Urinary bladder (tissue), 4 donors: ENCODE measurements around the gene CNIH3. TPM values are rescaled to one million over a fixed set of nuclear protein-coding genes. Genes with fewer than 3 reads are reported as not detected.
"Not testable (repeated sequence)": the region's sequence is repeated elsewhere in the genome, so short reads cannot be mapped to it uniquely, and the experiment has no call there.

Experiments used
- DNase-seq: peaks from one replicate; pipeline ENCODE4 v3.0.0-alpha.2; 2015; ENCODE audit errors: extremely low spot score
- H3K27ac ChIP-seq: one replicate; pipeline ENCODE4 v1.5.1; 2013; ENCODE audit warnings: low read depth, mild to moderate bottlenecking, moderate library complexity
- H3K36me3 ChIP-seq: one replicate; pipeline ENCODE4 v1.6.1; 2013; ENCODE audit warnings: mild to moderate bottlenecking, moderate library complexity; ENCODE audit not compliant: insufficient read depth
- H3K4me1 ChIP-seq: one replicate; pipeline ENCODE4 v1.6.1; 2013; ENCODE audit warnings: mild to moderate bottlenecking, moderate library complexity; ENCODE audit not compliant: insufficient read depth
- H3K4me3 ChIP-seq: one replicate; pipeline ENCODE4 v1.5.1; 2013; ENCODE audit warnings: low read depth, low read length
- WGBS: extraction: QIAGEN DNeasy Blood & Tissue Kit; methylation state at CpG from one replicate; pipeline ENCODE4 v1.1.7; 2013; 5-methylcytosine and 5-hydroxymethylcytosine counted together
- polyA plus RNA-seq: library from polyadenylated mRNA; stranded (reverse); fragments of 200-250 nt; gene quantifications from one replicate; pipeline ENCODE4 v1.2.3, GENCODE V29; 2013
- total RNA-seq: library from RNA; depleted of rRNA; stranded (reverse); fragments of >200 nt; gene quantifications from one replicate; pipeline ENCODE4 v1.2.3, GENCODE V29; 2014
- donor health status: healthy with polysubstance abuse.
- donor health status: healthy.

Gene CNIH3
- total and polyA plus RNA-seq, 2 donors: 2.1 to 5.8 TPM

DNA sequence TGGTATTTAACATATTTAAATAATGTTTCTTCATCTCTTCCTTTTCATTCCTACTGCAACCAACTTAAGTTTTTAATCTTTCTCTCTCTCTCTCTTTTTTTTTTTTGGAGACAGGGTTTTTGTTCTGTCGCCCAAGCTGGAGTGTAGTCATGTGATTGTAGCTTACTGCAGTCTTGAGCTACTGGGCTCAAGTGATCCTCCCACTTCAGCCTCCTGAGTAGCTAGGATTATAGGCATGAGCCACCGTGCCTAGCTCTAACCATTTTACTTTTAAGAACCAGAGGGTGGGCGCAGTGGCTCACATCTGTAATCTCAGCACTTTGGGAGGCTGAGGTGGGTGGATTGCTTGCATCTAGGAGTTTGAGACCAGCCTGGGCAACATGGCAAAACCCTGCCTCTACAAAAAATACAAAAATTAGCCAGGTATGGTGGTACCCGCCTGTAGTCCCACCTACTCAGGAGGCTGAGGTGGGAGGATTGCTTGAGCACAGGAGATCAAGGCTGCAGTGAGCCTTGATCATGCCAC lies 95.2 kb downstream of the CNIH3 start:
- DNase-seq, H3K36me3 ChIP-seq, H3K4me3 ChIP-seq, H3K27ac ChIP-seq, H3K4me1 ChIP-seq: not testable (repeated sequence)
- WGBS: 80% methylated on average over 4 of the region's 4 CpGs

DNA sequence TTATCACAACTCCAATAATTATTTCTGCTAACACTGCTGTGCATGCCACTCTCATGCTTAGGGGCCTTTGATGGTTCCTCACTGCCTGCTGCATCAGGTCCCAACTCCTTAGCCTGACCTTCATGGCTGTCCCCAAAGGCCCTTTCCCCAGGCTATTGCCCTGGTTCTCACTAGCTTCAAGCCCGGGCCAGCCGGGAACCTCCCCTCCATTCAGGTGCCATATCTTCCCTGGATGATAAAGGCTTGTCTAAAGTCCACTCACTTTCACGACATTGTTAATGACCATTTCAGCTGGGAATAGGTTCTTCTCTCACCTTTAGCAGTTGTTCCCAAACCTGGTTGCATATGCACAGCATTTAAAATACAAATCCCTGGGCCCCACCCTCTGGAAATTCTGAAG lies 95.8 kb downstream of the CNIH3 start:
- WGBS: 90% methylated on average over 3 of the region's 3 CpGs
- DNase-seq: no peak
- Histone ChIP-seq H3K4me1 (no peaks in the 10 kb centered on the region), H3K36me3 (no peaks in the 10 kb centered on the region), H3K4me3 (no peak overlapping the region), H3K27ac (no peak overlapping the region)

DNA sequence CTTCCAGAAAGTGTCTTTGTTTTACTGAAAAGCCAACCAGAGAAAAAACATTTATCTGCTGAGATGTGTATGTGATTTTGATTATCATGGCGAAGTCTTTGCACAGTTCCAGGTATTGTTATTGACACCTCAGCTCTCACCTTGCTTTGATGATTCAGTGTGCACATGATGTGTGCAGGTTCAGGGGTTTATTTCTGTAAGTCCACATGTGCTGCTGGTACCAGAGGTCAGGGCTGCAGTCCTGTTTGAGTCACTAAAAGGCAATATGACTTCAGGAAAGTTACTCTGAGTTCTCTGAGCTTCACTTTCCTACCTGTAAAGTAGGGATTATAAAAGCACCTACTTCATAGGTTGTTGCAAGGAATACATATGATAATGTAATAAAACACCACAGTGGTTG lies 97.1 kb downstream of the CNIH3 start:
- Histone ChIP-seq H3K4me3 (no peak overlapping the region), H3K27ac (no peak overlapping the region), H3K36me3 (no peaks in the 10 kb centered on the region), H3K4me1 (no peaks in the 10 kb centered on the region)
- 97% methylated on average over 1 of the region's 1 CpG for WGBS
- DNase-seq: no peak

DNA sequence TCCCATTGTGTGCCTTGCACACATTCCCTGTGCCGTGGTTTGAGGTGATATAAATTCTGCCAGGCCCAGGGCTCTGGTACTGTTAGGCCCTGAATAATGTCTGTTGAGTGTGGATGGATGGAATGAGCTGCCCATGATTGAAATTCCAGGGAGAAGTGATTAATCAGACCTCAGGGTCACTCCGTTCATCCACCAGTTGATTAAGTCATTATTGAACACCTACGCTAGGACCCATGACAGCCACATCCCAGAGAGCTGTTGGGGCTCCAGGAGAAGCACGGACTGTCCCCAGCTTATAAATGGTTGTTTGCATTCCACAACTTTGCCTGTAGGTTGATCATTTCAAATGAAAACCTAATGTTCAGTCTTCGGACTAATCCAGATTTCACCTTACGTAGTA lies 98.4 kb downstream of the CNIH3 start:
- Histone ChIP-seq H3K4me1 (no peaks in the 10 kb centered on the region), H3K27ac (no peak overlapping the region), H3K4me3 (no peak overlapping the region), H3K36me3 (no peaks in the 10 kb centered on the region)
- no peak for DNase-seq
- WGBS: 96% methylated on average over 6 of the region's 6 CpGs

DNA sequence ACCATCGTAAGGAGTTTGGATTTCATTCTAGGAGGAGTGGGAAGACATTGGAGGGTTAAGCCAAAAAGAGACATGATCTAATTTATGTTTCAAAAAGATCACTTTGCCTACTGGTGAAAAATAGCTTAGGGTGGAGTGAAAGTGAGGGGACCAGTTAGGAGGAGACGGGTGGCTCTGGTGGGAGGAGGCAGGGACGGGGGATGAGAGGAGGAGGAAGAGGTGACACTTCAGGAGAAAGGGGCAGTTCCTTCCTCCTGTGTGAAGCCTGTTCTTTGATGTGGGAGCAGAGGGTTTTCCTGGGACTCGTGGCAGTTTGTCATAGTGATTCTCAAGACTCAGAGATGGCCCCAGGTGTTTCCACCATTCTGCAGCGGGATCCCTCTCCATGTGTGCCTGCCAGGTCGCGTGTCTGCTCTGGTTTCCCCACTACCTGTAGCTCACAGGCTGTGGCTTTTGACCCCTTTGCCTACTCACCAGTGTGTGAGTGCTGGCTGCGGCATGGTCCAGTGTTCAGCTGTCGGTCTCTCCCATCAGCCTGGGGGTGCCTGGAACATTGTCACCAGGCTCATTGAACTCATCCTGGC lies 102.4 kb downstream of the CNIH3 start:
- no peaks in the 10 kb centered on the region for H3K36me3 ChIP-seq
- no peak overlapping the region for H3K27ac ChIP-seq
- no peak for DNase-seq
- H3K4me3 ChIP-seq: no peak overlapping the region
- no peaks in the 10 kb centered on the region for H3K4me1 ChIP-seq
- WGBS: 85% methylated on average over 9 of the region's 9 CpGs

DNA sequence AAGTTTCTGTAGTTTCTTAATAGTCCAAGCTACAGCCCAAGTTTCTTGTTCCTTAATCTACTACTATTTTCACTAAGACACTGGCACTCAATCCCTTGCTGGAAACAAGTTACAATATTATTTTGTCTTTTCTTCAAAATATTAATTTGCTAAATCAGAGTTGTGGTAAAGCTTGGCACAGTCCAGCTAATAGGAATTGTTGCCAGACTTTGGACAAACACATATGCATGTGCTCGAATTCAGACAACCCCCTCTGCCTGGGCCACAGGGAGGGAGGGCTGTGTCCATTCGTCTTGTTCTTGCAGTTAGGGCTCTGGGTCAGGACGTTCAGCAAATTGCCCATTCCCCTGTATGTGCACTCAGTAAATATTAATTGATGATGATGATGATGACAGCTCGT lies 103.6 kb downstream of the CNIH3 start:
- 56% methylated on average over 4 of the region's 4 CpGs for WGBS
- Histone ChIP-seq H3K36me3 (no peaks in the 10 kb centered on the region), H3K27ac (no peak overlapping the region), H3K4me3 (no peak overlapping the region), H3K4me1 (no peaks in the 10 kb centered on the region)
- no peak for DNase-seq

DNA sequence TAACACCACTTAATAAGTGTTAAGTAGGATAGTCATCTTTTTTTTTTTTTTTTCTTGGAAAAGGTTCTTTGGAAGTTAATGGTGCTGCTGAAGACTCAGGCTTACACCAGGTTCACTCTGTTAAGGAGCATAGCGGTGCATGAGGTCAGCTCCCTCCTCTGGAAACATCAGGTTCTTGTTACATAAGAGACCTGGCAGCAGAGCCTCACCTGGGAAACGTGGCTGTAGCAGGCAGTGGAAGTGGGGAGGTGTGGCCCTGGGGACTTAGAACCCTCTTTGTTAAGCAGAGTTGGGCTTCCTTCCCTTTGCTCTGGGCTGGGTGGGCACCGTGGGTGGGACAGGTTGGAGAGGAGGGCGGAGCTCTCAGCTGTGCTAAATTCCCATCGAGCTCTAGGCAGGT lies 104.1 kb downstream of the CNIH3 start:
- 64% methylated on average over 5 of the region's 5 CpGs for WGBS
- H3K4me3 ChIP-seq: no peak overlapping the region
- H3K36me3 ChIP-seq: no peaks in the 10 kb centered on the region
- DNase-seq: no peak
- H3K4me1 ChIP-seq: no peaks in the 10 kb centered on the region
- H3K27ac ChIP-seq: no peak overlapping the region

DNA sequence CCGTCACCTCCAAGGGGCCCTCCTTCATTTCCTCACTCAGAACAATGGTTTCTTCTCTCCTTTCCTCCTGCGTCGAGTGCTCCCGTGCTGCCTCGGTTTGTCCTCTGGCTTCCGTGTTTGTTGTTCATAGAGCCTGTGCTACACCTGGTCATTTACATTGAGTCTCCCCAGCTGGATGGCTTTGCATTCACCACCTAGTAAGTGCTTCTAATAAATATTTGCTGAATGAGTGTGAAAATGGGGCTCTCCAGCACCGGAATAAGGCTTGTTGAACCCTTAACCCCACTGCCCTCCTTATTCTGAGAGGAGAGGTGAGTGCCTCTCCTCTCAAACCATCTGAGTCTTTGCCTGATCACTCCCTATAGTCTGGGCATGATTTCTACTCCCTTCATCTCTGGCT lies 104.9 kb downstream of the CNIH3 start:
- WGBS: 94% methylated on average over 7 of the region's 7 CpGs
- Histone ChIP-seq H3K36me3 (no peaks in the 10 kb centered on the region), H3K4me3 (no peak overlapping the region), H3K4me1 (no peaks in the 10 kb centered on the region), H3K27ac (no peak overlapping the region)
- no peak for DNase-seq

DNA sequence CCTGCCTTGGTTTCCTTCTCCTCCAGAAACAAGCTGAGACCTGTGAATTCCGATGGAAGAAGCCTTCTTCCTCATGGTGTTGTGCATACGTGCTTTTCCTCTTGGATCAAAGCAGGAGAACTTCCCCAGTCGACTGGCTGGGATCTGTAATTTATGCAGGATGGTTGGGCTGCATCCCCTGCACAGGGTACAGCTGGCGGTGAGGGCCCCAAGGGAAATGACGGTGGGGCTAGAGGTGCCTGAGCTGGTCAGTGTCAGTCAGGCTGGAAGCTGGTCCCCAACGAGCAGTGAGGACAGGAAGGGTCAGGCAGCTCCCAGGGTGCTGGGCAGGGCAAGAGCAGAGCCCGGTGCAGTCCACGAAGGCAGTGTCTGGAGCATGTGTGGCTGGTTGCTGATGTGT lies 106.7 kb downstream of the CNIH3 start:
- H3K4me3 ChIP-seq: no peak overlapping the region

DNA sequence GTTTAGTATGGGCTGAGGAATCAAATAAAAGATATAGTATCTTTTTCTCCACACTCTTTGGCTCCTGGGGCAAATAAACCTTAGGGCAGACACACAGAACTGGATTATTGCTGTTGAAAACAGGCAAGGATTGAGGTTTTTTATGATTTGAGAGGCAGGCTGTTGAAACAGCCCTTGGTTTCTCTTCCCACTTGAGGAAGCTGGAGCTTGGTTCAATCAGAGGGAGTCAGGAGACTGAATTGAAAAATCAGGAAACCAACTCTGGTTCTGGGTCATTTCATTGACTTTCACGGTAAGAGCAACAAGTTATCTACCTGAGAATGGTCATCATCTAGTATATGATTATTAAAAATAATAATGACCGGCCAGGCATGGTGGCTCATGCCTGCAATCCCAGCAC lies 108.4 kb downstream of the CNIH3 start:
- no peaks in the 10 kb centered on the region for H3K4me1 ChIP-seq
- H3K36me3 ChIP-seq: no peaks in the 10 kb centered on the region
- H3K27ac ChIP-seq: no peak overlapping the region
- no peak for DNase-seq
- WGBS: 99% methylated on average over 2 of the region's 2 CpGs
- no peak overlapping the region for H3K4me3 ChIP-seq

More for the DNA sequence above, 106.7 kb downstream of the CNIH3 start:
- WGBS: 67% methylated on average over 8 of the region's 8 CpGs
- H3K27ac ChIP-seq: no peak overlapping the region
- H3K4me1 ChIP-seq: no peaks in the 10 kb centered on the region
- no peak for DNase-seq
- H3K36me3 ChIP-seq: no peaks in the 10 kb centered on the region

DNA sequence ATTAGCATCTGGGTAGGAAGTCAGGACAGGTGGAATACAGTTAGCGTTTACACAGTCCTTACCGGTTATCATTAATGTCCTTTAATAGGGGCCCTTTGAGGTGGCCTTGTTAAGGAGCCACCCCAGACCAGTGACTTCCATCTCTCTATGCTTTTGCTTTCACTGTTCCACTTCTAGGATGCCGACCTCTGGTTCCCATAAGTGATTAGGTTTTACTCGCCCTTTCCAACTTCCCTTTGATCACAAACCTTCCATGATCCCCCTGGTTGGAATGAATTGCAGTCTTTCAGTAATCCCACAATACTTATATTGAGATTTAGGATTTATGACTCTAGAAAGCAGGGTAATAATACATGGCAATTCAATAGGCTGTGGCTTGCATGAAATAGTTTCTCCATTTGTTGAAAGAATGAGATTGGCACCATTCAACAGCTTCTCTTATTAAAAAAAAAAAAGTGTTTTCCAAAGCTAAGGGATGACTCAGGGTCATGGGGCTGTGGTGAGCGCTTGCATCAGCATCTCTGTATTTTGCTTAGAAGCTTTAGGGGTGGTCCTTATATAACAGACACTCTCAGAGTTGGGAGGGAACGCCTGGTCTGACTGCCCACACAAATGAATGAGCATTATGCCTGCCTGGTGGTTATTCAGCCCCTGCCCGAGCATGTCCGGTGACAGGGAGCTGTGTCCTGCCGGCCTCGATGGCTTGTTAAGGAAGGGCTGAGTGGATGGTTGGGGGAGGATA lies 110.5 kb downstream of the CNIH3 start:
- WGBS: 84% methylated on average over 10 of the region's 10 CpGs
- DNase-seq: no peak
- Histone ChIP-seq H3K4me3 (no peak overlapping the region), H3K36me3 (no peaks in the 10 kb centered on the region), H3K27ac (no peak overlapping the region), H3K4me1 (no peaks in the 10 kb centered on the region)

DNA sequence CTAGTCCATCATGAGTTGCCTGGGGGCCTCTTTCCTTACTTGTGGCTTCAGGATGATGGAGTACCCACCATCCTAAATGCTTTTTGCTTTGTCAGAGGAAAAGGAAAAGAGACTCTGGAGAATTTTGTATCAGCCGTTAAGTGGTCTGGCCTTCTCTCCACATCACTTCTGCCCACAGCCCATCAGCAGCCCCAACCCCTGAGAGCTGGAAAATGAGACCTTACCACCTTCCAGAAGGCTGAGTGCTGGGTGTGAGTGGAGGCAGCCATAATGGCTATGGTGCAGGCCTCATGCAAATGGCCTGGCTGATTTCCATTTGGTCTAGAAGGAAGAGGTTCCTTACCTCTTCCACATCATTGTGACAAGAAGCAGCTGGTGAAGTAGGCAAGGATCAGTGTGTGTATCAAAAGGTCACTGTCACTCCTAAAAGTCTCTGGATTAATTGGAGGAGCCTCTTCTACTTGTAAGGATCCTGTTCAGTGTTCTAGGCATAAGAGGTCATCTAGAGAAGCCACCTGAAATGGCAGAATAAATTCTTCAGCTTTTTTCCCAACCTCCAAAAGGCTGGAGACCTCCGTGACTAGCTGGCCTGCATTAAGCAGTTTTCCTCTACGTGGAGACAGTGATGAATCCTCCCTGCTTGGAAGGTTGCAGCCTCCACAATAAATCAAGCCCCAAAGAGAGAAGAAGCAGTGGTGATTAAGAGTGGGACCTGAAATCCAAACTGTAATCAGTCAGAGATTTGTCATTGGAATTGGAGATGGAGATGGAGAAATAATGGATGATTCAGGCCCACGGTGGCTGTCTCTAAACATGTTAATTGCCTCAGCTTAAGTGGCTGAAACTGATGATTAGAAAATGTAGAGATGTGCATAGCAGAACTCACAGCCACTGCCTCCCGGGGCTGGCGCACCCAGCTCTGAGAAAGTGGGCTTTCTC lies 111.5 kb downstream of the CNIH3 start:
- 89% methylated on average over 6 of the region's 6 CpGs for WGBS
- no peak overlapping the region for H3K27ac ChIP-seq
- no peaks in the 10 kb centered on the region for H3K36me3 ChIP-seq
- H3K4me3 ChIP-seq: no peak overlapping the region
- H3K4me1 ChIP-seq: no peaks in the 10 kb centered on the region
- DNase-seq: no peak

DNA sequence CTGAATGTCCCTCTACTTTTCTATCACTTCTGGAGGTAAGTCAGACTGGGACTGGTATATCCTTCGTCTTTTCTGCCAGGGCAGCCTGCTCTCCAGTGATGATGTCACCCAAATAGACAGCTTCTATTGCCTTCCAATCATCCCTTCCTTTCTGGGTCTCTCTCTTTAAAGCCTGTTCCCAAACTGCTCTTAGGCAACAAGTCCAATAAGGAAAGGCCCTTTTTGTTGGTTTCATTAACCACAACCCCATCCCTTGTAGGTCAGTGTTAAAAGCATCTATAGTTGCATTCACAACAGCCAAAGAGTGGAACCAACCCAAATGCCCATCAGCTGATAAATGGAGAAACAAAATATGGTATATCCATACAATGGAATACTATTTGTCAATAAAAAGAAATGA lies 114.4 kb downstream of the CNIH3 start:
- no peak for DNase-seq
- WGBS: 90% methylated on average over 1 of the region's 1 CpG
- H3K27ac ChIP-seq: no peak overlapping the region
- no peak overlapping the region for H3K4me3 ChIP-seq
- peaks cover 2% of the 10 kb centered on the region for H3K4me1 ChIP-seq
- H3K36me3 ChIP-seq: no peaks in the 10 kb centered on the region

DNA sequence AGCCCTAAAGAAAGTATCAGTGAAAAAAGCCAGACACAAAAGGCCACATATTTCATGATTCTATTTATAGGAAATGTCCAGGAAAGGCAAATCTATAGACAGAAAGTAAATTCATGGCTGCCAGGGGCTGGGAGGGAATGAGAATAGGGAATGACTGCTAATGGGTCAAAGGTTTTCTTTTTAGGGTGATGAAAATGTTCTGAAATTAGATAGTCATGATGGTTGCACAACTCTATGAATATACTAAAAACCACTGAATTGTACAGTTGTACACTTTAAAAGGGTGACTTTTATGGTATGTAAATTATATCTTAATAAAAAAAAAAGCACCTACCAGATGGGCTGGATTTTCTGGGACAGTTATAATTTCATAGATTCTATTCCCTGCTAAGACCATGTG lies 114.8 kb downstream of the CNIH3 start:
- peaks cover 2% of the 10 kb centered on the region for H3K4me1 ChIP-seq
- DNase-seq: no peak
- H3K4me3 ChIP-seq: no peak overlapping the region
- H3K36me3 ChIP-seq: no peaks in the 10 kb centered on the region
- H3K27ac ChIP-seq: no peak overlapping the region
